Gastroesophageal sphincter (tissue), 4 donors: Measurements from ENCODE around the gene TMEM91. TPM values are rescaled to one million over a fixed set of nuclear protein-coding genes. Genes with fewer than 3 reads are reported as not detected.

Experiments
- ATAC-seq: fragments of 150-250 bp; one replicate; pipeline ENCODE4 v1.9.1; 2016; ENCODE audit warnings: mild to moderate bottlenecking, moderate library complexity
- H3K27ac ChIP-seq, 4 donors: fragments of 200-600 bp; sonication (generic) in 3 of 4; 1 replicate in 3 of 4; 2 replicates in 1 of 4; pipeline ENCODE4 v1.5.1; 2016 to 2019
- H3K27me3 ChIP-seq: fragments of 200-600 bp; sonication (generic); one replicate; pipeline ENCODE4 v1.5.1; 2019
- H3K36me3 ChIP-seq, 2 donors: fragments of 200-600 bp; sonication (generic); one replicate each; pipeline ENCODE4 v1.5.1; 2019; ENCODE audit warnings: control low read depth in 1 of 2
- H3K4me1 ChIP-seq, 3 donors: fragments of 200-600 bp; sonication (generic); 1 replicate in 2 of 3; 2 replicates in 1 of 3; pipeline ENCODE4 v1.5.1; 2016 to 2019; ENCODE audit warnings: control low read depth in 2 of 3
- H3K4me3 ChIP-seq, 2 donors: fragments of 200-600 bp; sonication (generic); one replicate each; pipeline ENCODE4 v1.5.1; 2019; ENCODE audit warnings: mild to moderate bottlenecking in 1 of 2, moderate library complexity in 1 of 2
- H3K9me3 ChIP-seq, 3 donors: fragments of 200-600 bp; sonication (generic); one replicate each; pipeline ENCODE4 v1.5.1; 2017 to 2019; ENCODE audit warnings: control low read depth in 2 of 3
- CTCF ChIP-seq, 4 experiments: fragments of 200-600 bp in 2 of 4; fragments of 450-650 bp in 2 of 4; sonication (generic) in 1 of 4; IDR thresholded peaks; one replicate each; pipeline ENCODE4 v1.5.1; 2017 to 2019; ENCODE audit warnings: antibody characterized with exemption in 4 of 4, mild to moderate bottlenecking in 2 of 4, moderate library complexity in 2 of 4
- EP300 ChIP-seq: sonication (generic); formaldehyde crosslinking; IDR thresholded peaks from one replicate; pipeline ENCODE4 v1.6.1; 2017; ENCODE audit warnings: antibody characterized with exemption, mild to moderate bottlenecking
- POLR2A ChIP-seq, 2 donors: fragments of 450-650 bp; IDR thresholded peaks; one replicate each; pipeline ENCODE4 v1.6.1; 2017; ENCODE audit warnings: antibody characterized with exemption in 2 of 2, mild to moderate bottlenecking in 2 of 2, moderate library complexity in 1 of 2
- POLR2AphosphoS5 ChIP-seq: sonication (generic); formaldehyde crosslinking; IDR thresholded peaks from one replicate; pipeline ENCODE4 v1.6.1; 2017; ENCODE audit warnings: antibody characterized with exemption
- WGBS, 2 donors: methylation state at CpG; one replicate each; pipeline ENCODE4 v1.1.5; 2018; ENCODE audit warnings: low coverage in 1 of 2; 5-methylcytosine and 5-hydroxymethylcytosine counted together
- total RNA-seq, 4 donors: library from RNA; depleted of rRNA; stranded (reverse); fragments of >200 nt; gene quantifications; one replicate each; pipeline ENCODE4 v1.1.0, GENCODE V29; 2016

Gene TMEM91
- total RNA-seq, 4 donors from 2014 or later: 7.9 to 17.5 (median 13.3) TPM

GRCh38 chr19:41412953-41413352, 36.6 kb downstream of the TMEM91 start:
- ATAC-seq: no peak
- no peaks in the 10 kb centered on the region for H3K9me3 ChIP-seq
- peaks cover 0 to 38% (median 4%) of the 10 kb centered on the region in 3 donors for H3K4me1 ChIP-seq
- H3K27ac ChIP-seq: no peak overlapping the region
- TF ChIP-seq POLR2A (IDR thresholded peaks at IDR 0.05): no peak
- TF ChIP-seq CTCF (IDR thresholded peaks at IDR 0.05): no peak
- 80% methylated on average over 1 of the region's 5 CpGs; no CpG with 5 or more reads in 1 of the 2 donors for WGBS, 2 donors
- no peaks in the 10 kb centered on the region for H3K27me3 ChIP-seq
- H3K36me3 ChIP-seq: peaks cover 0 to 77% of the 10 kb centered on the region in 2 donors
- no peak overlapping the region for H3K4me3 ChIP-seq

DNA sequence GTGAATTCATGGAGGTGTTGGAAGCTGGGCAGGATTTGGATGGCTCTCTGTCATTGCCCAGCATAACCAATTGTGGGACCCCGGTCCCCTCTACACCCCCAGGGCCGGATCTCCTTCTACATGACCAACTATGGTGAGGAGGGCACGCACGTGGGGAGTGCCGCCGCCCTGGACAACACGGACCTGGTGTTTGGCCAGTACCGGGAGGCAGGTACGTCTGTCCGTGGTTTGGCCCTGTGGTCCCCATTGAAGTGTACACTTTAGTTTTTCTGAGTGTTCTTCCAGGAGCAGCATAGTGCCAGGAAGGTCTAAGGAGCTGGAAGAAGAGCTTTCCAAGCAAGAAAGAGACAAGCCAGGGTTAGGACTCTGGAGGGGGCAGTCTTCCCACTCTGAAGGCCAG, 37.6 kb downstream of the TMEM91 start:
- no peak for ATAC-seq
- H3K36me3 ChIP-seq: peaks cover 0 to 87% of the 10 kb centered on the region in 2 donors
- peaks cover 0 to 32% (median 4%) of the 10 kb centered on the region in 3 donors for H3K4me1 ChIP-seq
- H3K4me3 ChIP-seq: no peak overlapping the region
- no peaks in the 10 kb centered on the region for H3K27me3 ChIP-seq
- H3K27ac ChIP-seq: no peak overlapping the region
- no peak for TF ChIP-seq EP300
- TF ChIP-seq POLR2A (IDR thresholded peaks at IDR 0.05): no peak
- no peak for TF ChIP-seq CTCF (IDR thresholded peaks at IDR 0.05)
- no peak for TF ChIP-seq POLR2AphosphoS5
- 79 to 80% methylated on average over 1 to 7 of the region's 10 CpGs for WGBS, 2 donors
- H3K9me3 ChIP-seq: no peaks in the 10 kb centered on the region

DNA sequence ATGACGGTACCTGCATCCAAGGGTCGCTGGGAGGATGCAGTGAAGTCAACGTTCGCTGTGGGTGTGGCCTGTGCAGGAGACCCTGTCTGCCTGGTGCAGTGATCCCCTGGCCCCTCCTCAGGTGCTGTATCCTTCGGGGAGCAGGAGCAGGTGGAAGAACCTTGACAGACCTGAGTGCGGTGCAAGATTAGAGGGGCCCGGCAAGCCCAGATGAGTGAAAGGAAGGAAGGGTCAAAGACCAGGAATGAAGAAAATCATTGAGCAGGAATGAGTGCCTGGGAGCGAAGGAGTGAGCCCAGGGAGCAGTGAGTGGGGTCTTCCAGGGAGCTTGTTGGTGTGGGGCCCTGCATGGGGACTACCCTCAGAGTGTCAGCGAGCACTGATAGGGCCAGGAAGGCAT, 38.1 kb downstream of the TMEM91 start:
- Histone ChIP-seq H3K27me3 (no peaks in the 10 kb centered on the region), H3K27ac (no peak overlapping the region), H3K9me3 (no peaks in the 10 kb centered on the region), H3K4me1 (peaks cover 0 to 27% (median 4%) of the 10 kb centered on the region in 3 donors), H3K4me3 (no peak overlapping the region), H3K36me3 (peaks cover 0 to 92% of the 10 kb centered on the region in 2 donors)
- ATAC-seq: no peak
- TF ChIP-seq CTCF (IDR thresholded peaks at IDR 0.05): no peak
- TF ChIP-seq POLR2AphosphoS5: no peak
- TF ChIP-seq POLR2A (IDR thresholded peaks at IDR 0.05): no peak
- no peak for TF ChIP-seq EP300
- 84 to 93% methylated on average over 5 to 8 of the region's 9 CpGs for WGBS, 2 donors

DNA sequence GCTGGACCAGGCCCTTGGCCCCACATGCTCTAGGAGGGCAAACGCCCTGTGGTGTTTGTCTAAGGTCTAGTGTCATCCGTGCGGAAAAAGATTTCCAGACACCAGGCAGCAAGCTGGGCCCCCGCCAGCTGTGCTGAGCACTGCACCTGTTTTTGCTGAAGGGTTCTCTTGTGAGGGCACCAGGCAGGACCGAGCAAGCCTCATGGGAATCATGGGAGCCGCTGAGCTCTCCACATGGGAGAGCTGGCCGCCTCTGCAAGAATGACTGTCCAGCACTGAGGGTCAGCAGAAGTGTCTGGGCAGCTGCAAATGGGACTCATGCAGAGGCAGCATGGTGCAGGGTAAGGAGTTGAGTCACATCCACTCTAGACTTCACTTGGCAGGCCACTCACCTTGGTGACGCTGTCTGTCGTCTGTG, 38.8 kb downstream of the TMEM91 start:
- H3K9me3 ChIP-seq: no peaks in the 10 kb centered on the region
- H3K36me3 ChIP-seq: peaks cover 0 to 99% of the 10 kb centered on the region in 2 donors

More for the DNA sequence above, 38.8 kb downstream of the TMEM91 start:
- no peak for ATAC-seq
- Histone ChIP-seq H3K4me1 (peaks cover 0 to 20% (median 2%) of the 10 kb centered on the region in 3 donors), H3K27me3 (no peaks in the 10 kb centered on the region), H3K4me3 (no peak overlapping the region), H3K27ac (no peak overlapping the region)
- TF ChIP-seq EP300: no peak
- TF ChIP-seq CTCF (IDR thresholded peaks at IDR 0.05): no peak
- no peak for TF ChIP-seq POLR2AphosphoS5
- TF ChIP-seq POLR2A (IDR thresholded peaks at IDR 0.05): no peak
- WGBS, 2 donors: 100% methylated on average over 1 to 2 of the region's 9 CpGs
